Keratinocyte (primary cell): ENCODE measurements around the gene JADE2. TPM values are rescaled to one million over a fixed set of nuclear protein-coding genes. Genes with fewer than 3 reads are reported as not detected.
A peak's percentile ranks its signal among the peaks of the same experiment; 100 is the strongest.

Source experiments
- DNase-seq: peaks from one replicate; pipeline ENCODE4 v3.0.0-alpha.2; 2011; ENCODE audit warnings: low read depth, missing footprints, low spot score
- FAIRE-seq: peaks from 2 replicates; lab custom pipeline; 2011; peaks lifted over from hg19 to GRCh38; lab: Jason Lieb, UNC
- H2AFZ ChIP-seq: 2 replicates; pipeline ENCODE4 v1.6.0; 2012; ENCODE audit warnings: low read length, control low read depth, inconsistent platforms; ENCODE audit not compliant: control insufficient read depth
- H3K27ac ChIP-seq: 2 replicates; pipeline ENCODE4 v1.5.1; 2011; ENCODE audit warnings: low read length; ENCODE audit not compliant: control insufficient read depth, insufficient read depth
- H3K27me3 ChIP-seq: 3 replicates; pipeline ENCODE4 v1.6.0; 2011; ENCODE audit warnings: low read length; ENCODE audit not compliant: control insufficient read depth, insufficient read depth; ENCODE audit errors: extremely low read depth
- H3K36me3 ChIP-seq, 2 experiments: 2 replicates in 1 of 2; 3 replicates in 1 of 2; pipeline ENCODE4 v1.5.1; 2011; ENCODE audit warnings: low read length in 2 of 2, mild to moderate bottlenecking in 1 of 2; ENCODE audit not compliant: control insufficient read depth in 2 of 2, insufficient read depth in 2 of 2; ENCODE audit errors: extremely low read depth in 1 of 2
- H3K4me1 ChIP-seq: 3 replicates; pipeline ENCODE4 v1.5.1; 2011; ENCODE audit warnings: low read length; ENCODE audit not compliant: control insufficient read depth, insufficient read depth; ENCODE audit errors: extremely low read depth
- H3K4me2 ChIP-seq: 3 replicates; pipeline ENCODE4 v1.6.0; 2011; ENCODE audit warnings: low read depth, low read length; ENCODE audit not compliant: control insufficient read depth, insufficient read depth; ENCODE audit errors: extremely low read depth
- H3K4me3 ChIP-seq, 3 experiments: fragments of 200-600 bp in 1 of 3; sonication (generic) in 1 of 3; 2 replicates in 2 of 3; 3 replicates in 1 of 3; pipeline ENCODE4 v1.5.1; 2011 to 2016; ENCODE audit warnings: low read length in 3 of 3, mild to moderate bottlenecking in 3 of 3, control low read depth in 2 of 3, inconsistent platforms in 1 of 3, low read depth in 1 of 3, mixed read lengths in 1 of 3, mixed run types in 1 of 3, moderate library complexity in 1 of 3; ENCODE audit not compliant: control insufficient read depth in 2 of 3, insufficient read depth in 2 of 3; ENCODE audit errors: extremely low read depth in 1 of 3
- H3K79me2 ChIP-seq: 2 replicates; pipeline ENCODE4 v1.6.0; 2012; ENCODE audit warnings: low read length; ENCODE audit not compliant: control insufficient read depth, insufficient read depth
- H3K9ac ChIP-seq: 3 replicates; pipeline ENCODE4 v1.6.0; 2011; ENCODE audit warnings: low read length; ENCODE audit not compliant: control insufficient read depth, insufficient read depth; ENCODE audit errors: extremely low read depth
- H3K9me1 ChIP-seq: 3 replicates; pipeline ENCODE4 v1.6.0; 2011; ENCODE audit warnings: low read length; ENCODE audit not compliant: control insufficient read depth, insufficient read depth; ENCODE audit errors: extremely low read depth
- H3K9me3 ChIP-seq: 2 replicates; pipeline ENCODE4 v1.5.1; 2012; ENCODE audit warnings: low read depth, low read length; ENCODE audit not compliant: control insufficient read depth
- H4K20me1 ChIP-seq: 3 replicates; pipeline ENCODE4 v1.6.0; 2011; ENCODE audit warnings: low read length; ENCODE audit not compliant: control insufficient read depth, insufficient read depth; ENCODE audit errors: extremely low read depth
- EZH2 ChIP-seq: IDR thresholded peaks from one replicate; pipeline ENCODE4 v1.6.1; 2012; ENCODE audit warnings: inconsistent platforms, mild to moderate bottlenecking, low read length, moderate library complexity
- dilution Hi-C: fragments of 300-500 bp; cut with MboI; formaldehyde crosslinking; loops from one replicate; pipeline ENCODE4 v1.7.0; 2020; ENCODE audit warnings: low sequenced_read_pairs; ENCODE audit not compliant: extremely low pct_ligation_motif_present
- polyA plus RNA-seq, 5 experiments: library from polyadenylated mRNA; depleted of rRNA in 3 of 5; stranded (reverse) in 3 of 5; stranded (forward) in 1 of 5; unstranded in 1 of 5; fragments of >200 nt; gene quantifications; 1 replicate in 1 of 5; 2 replicates in 3 of 5; 3 replicates in 1 of 5; pipeline versions ENCODE4 v1.2.1 to v1.2.3, GENCODE V29; 2011 to 2012; ENCODE audit warnings: missing spikeins in 2 of 5, low read depth in 1 of 5, low replicate concordance in 1 of 5
- TF ChIP-seq, protein P1 (sequence below), 3 experiments: IDR thresholded peaks in 1 of 3; conservative IDR thresholded peaks in 1 of 3; optimal IDR thresholded peaks in 1 of 3; 2 replicates in 2 of 3; 3 replicates in 1 of 3; pipeline versions ENCODE3 to v1.5.1; 2011; ENCODE audit warnings: low read length in 3 of 3, mild to moderate bottlenecking in 3 of 3, moderate library complexity in 2 of 3, control low read depth in 1 of 3, inconsistent platforms in 1 of 3; ENCODE audit not compliant: insufficient read depth in 2 of 3; ENCODE audit errors: extremely low read depth in 1 of 3

JADE2 gene
- polyA plus RNA-seq, 1 donor (not counting 4 experiments of a cell fraction or from before 2014, with no cell fraction given) = 11.1 TPM

DNA sequence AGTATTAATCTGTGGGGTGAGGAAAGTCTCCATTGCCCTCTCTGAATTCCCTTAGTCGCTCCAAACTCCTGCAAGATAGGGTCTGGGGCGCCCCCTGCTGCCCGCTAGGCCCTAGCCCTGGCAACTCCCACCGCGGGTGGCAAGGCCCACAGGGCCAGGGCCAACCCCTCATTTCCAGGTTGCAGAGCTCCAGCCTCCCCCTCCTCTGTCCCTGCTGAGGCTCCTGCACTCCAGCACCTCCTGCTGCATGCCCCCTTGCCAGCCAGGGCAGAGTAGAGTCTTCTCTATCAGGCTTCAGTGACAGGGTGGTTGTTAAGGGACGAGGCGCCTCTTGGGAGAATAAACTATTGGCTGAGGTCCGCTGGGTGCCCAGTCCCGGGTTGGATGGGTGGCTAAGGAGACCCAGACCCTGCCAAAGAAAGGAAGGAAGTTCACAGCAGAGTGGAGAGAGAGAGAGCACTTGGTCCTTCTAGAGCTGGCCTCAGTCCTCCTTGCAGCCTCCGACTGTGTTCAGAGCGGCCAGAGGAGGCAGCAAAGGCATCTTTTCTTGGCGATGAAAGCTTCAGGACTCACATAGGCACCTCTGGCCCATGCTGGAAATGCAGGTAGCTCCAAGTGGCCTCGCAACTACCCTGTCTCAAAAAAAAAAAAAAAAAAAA, 61.5 kb downstream of the JADE2 start:
- Histone ChIP-seq H3K4me3 (no peak overlapping the region), H3K79me2 (no peaks in the 10 kb centered on the region), H3K4me1 (peaks cover 7% of the 10 kb centered on the region), H3K27me3 (no peaks in the 10 kb centered on the region), H3K27ac (no peak overlapping the region), H4K20me1 (no peaks in the 10 kb centered on the region), H2AFZ (peak overlapping the region; percentile 17), H3K4me2 (no peak overlapping the region), H3K9ac (no peak overlapping the region), H3K9me1 (no peaks in the 10 kb centered on the region), H3K36me3 (no peaks in the 10 kb centered on the region), H3K9me3 (no peaks in the 10 kb centered on the region)
- FAIRE-seq (peak; percentile 65), DNase-seq (no peak)
- TF ChIP-seq, protein P1, sequence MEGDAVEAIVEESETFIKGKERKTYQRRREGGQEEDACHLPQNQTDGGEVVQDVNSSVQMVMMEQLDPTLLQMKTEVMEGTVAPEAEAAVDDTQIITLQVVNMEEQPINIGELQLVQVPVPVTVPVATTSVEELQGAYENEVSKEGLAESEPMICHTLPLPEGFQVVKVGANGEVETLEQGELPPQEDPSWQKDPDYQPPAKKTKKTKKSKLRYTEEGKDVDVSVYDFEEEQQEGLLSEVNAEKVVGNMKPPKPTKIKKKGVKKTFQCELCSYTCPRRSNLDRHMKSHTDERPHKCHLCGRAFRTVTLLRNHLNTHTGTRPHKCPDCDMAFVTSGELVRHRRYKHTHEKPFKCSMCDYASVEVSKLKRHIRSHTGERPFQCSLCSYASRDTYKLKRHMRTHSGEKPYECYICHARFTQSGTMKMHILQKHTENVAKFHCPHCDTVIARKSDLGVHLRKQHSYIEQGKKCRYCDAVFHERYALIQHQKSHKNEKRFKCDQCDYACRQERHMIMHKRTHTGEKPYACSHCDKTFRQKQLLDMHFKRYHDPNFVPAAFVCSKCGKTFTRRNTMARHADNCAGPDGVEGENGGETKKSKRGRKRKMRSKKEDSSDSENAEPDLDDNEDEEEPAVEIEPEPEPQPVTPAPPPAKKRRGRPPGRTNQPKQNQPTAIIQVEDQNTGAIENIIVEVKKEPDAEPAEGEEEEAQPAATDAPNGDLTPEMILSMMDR (optimal IDR thresholded peaks at IDR 0.05 in 1 of 3, IDR thresholded peaks at IDR 0.05 in 1 of 3, conservative IDR thresholded peaks at IDR 0.05 in 1 of 3; ENCODE audit: extremely low read depth in 1 of 3, insufficient read depth in 2 of 3, low read length in 3 of 3) = peak; percentile 75 to 85 (median 83)
- TF ChIP-seq EZH2 = no peak
- dilution Hi-C loops = no loop called here

DNA sequence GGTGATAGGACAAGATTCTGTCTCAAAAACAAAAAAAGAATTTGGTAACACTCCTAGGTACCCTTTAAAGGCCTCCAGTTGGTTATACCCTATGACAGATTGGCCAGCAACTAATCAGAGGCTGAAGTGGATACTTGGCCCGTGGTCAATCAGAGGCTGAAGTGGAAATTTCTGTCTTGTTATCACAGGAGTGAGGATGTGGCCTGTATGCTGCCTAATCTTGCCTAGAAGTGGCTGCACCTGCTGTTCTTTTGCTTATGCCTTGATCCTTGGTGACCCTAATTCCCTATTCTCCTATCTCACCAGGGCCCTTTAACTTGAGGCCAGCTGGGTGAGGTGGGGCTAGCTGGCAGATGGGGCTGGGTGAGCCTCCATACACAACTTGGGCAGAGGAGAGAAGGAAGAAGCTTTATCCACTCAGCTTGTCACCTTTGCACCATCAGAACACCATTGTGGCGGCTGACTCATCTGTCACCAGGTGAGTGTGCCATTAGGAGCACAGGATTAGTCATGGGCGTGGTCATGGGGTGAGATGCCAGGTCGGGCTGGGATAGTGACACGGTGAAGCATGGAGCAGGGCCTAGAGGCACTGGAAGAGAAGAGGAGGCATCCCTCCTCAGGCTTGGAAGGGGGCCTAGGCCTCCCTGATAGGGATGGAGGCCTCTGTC, 65.7 kb downstream of the JADE2 start:
- H3K79me2 ChIP-seq = no peaks in the 10 kb centered on the region
- H3K27me3 ChIP-seq = no peaks in the 10 kb centered on the region
- peaks cover 14% of the 10 kb centered on the region for H3K4me1 ChIP-seq
- DNase-seq (no peak), FAIRE-seq (no peak)
- no peak overlapping the region for H3K27ac ChIP-seq
- TF ChIP-seq EZH2 = no peak
- TF ChIP-seq, protein P1 (optimal IDR thresholded peaks at IDR 0.05 in 1 of 3, IDR thresholded peaks at IDR 0.05 in 1 of 3, conservative IDR thresholded peaks at IDR 0.05 in 1 of 3; ENCODE audit: extremely low read depth in 1 of 3, insufficient read depth in 2 of 3, low read length in 3 of 3) = no peak
- H3K9me3 ChIP-seq = no peaks in the 10 kb centered on the region
- H3K9me1 ChIP-seq = no peaks in the 10 kb centered on the region
- no peak overlapping the region for H3K9ac ChIP-seq
- no peak overlapping the region for H3K4me3 ChIP-seq
- H3K36me3 ChIP-seq = no peaks in the 10 kb centered on the region
- H2AFZ ChIP-seq = no peak overlapping the region
- no peak overlapping the region for H3K4me2 ChIP-seq
- H4K20me1 ChIP-seq = no peaks in the 10 kb centered on the region
- dilution Hi-C loops = no loop called here
